Muscle of leg (tissue), 9 donors: Measurements from ENCODE around the gene PLA2G4E. TPM values are rescaled to one million over a fixed set of nuclear protein-coding genes. Genes with fewer than 3 reads are reported as not detected.

Experiments used
- polyA plus RNA-seq, 8 donors: library from polyadenylated mRNA; unstranded; fragments of 120-200 nt; gene quantifications; one replicate each; pipeline versions ENCODE4 v1.2.1 to v1.2.3, GENCODE V29; 2013; ENCODE audit warnings: inconsistent platforms in 1 of 8, low replicate concordance in 1 of 8; ENCODE audit not compliant: insufficient read length in 8 of 8, insufficient read depth in 1 of 8
- total RNA-seq: library from RNA; stranded (reverse); fragments of 120-200 nt; gene quantifications from one replicate; pipeline ENCODE4 v1.2.4, GENCODE V29; 2013

Gene PLA2G4E
- total and polyA plus RNA-seq, 9 donors, result 0.44 to 2.3 (median 1.0) TPM

Other genes with a start within 250 kb of the PLA2G4E start
- 14.4 TPM for gene MAPKBP1, start 246.6 kb downstream of the PLA2G4E start, total RNA-seq
- gene MAPKBP1, start 246.6 kb downstream of the PLA2G4E start, polyA plus RNA-seq, result 10 to 100 TPM in 4 of 8 donors, 1 to 10 TPM in 4; 7.4 to 13.5 (median 9.9) TPM
- 8.2 TPM for gene JMJD7, start 192.9 kb downstream of the PLA2G4E start, total RNA-seq
- 10 to 100 TPM in 3 of 8 donors, 1 to 10 TPM in 5; 5.1 to 11.1 (median 8.2) TPM for gene JMJD7, start 192.9 kb downstream of the PLA2G4E start, polyA plus RNA-seq
- gene PLA2G4B, start 182.2 kb downstream of the PLA2G4E start, total RNA-seq, result 7.2 TPM
- gene PLA2G4B, start 182.2 kb downstream of the PLA2G4E start, polyA plus RNA-seq, result 10 to 100 TPM in 2 of 8 donors, 1 to 10 TPM in 6; 3.4 to 11.7 (median 7.2) TPM
- 6.3 TPM for gene SPTBN5, start 127.0 kb downstream of the PLA2G4E start, total RNA-seq
- 1 to 10 TPM; 1.8 to 9.4 (median 4.1) TPM for gene SPTBN5, start 127.0 kb downstream of the PLA2G4E start, polyA plus RNA-seq
- 23.1 TPM for gene EHD4, start 48.5 kb downstream of the PLA2G4E start, total RNA-seq
- 10 to 100 TPM; 26.8 to 38.8 (median 31.0) TPM for gene EHD4, start 48.5 kb downstream of the PLA2G4E start, polyA plus RNA-seq
- not detected for gene PLA2G4D, start 73.5 kb upstream of the PLA2G4E start, total RNA-seq
- under 1 TPM in 7 of 8 donors, not detected in 1; 0.04 to 0.22 (median 0.08) TPM for gene PLA2G4D, start 73.5 kb upstream of the PLA2G4E start, polyA plus RNA-seq
- gene PLA2G4F, start 135.6 kb upstream of the PLA2G4E start, total RNA-seq, result not detected
- 1 to 10 TPM in 1 of 8 donors, under 1 TPM in 3, not detected in 4; 0.04 to 1.9 (median 0.23) TPM for gene PLA2G4F, start 135.6 kb upstream of the PLA2G4E start, polyA plus RNA-seq
- gene VPS39, start 187.3 kb upstream of the PLA2G4E start, total RNA-seq, result 33.5 TPM
- gene VPS39, start 187.3 kb upstream of the PLA2G4E start, polyA plus RNA-seq, result 10 to 100 TPM; 38.3 to 51.0 (median 43.1) TPM